GM21423 (cell line): Measurements from ENCODE around the gene NFKBIA.
"Not testable (repeated sequence)": the region's sequence is repeated elsewhere in the genome, so short reads cannot be mapped to it uniquely, and the experiment has no call there.

ENCODE experiments used
- ATAC-seq: cut with Tn5 transposase; IDR thresholded peaks from one replicate; pipeline ENCODE4 v1.9.1; 2021; ENCODE audit warnings: mild to moderate bottlenecking, moderate library complexity; ENCODE audit not compliant: unreplicated experiment

The NFKBIA gene

GRCh38 chr14:35369701-35370191 lies 34.8 kb downstream of the NFKBIA start:
- no peak for ATAC-seq

- ATAC-seq = no peak
Measured at GRCh38 chr14:35368583-35369392, 35.8 kb downstream of the NFKBIA start.

DNA sequence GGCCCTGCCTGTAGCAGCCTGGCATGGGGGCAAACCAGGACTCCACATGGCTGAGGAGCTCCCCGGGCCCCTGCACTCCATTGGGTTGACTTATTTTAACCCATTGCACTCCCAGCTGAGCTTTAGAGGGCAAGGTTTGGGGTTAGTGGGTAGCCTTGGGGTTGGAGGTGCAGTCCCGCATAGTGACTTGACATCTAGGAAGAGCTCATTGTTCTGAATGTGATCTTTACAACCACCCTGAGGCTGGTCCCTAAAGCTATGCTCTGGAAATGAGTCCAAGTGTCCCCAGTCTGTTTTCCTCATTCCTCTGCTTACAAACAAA lies 36.4 kb downstream of the NFKBIA start:
- no peak for ATAC-seq

- no peak for ATAC-seq
Measured at GRCh38 chr14:35367056-35367372, 37.5 kb downstream of the NFKBIA start.

- ATAC-seq = no peak
Measured at GRCh38 chr14:35366521-35366976, 38.0 kb downstream of the NFKBIA start.

DNA sequence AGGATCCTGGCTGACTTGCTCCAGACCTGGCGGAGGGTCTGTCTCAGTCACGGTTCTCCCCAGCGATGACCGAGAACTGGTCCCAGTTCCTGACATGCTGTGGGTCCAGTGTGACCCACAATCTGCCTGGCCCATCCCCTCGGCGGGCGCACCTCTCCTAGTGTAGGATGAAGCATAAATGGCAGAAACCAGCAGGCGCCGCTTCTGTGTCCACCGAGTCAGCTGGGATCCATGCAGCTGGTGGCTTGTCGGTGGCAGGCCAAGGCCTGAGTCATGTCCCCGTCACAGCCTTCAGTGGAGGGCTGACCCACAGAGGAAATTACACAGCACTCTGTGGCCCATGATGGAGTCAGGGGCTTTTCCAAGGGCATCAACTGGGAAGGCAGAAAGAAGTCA lies 38.5 kb downstream of the NFKBIA start:
- no peak for ATAC-seq

- ATAC-seq = peak; percentile 45
Measured at GRCh38 chr14:35365130-35366055, 39.2 kb downstream of the NFKBIA start.

- ATAC-seq = no peak
Measured at GRCh38 chr14:35362911-35363374, 41.6 kb downstream of the NFKBIA start.

DNA sequence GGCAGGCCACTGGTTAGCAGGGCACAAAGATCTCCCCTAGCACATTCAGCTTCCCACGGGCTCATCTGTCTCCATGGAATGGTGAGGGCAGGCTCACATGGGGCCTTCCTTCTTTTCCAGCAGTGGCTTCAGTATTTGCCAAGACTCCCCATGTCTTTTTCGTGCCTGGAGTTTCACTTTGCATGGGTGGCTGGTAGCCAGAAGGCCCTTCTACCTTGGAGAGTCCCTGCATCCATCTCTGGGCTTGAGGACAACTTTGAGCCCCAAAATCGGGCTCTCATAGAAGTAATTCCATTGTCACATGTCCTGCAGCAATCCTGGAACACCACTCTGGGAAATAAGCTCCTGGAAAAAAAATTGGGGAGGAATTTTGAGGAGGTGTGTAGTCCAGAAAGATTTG lies 42.1 kb downstream of the NFKBIA start:
- no peak for ATAC-seq

- no peak for ATAC-seq
Measured at GRCh38 chr14:35361141-35361480, 43.4 kb downstream of the NFKBIA start.

- not testable (repeated sequence) for ATAC-seq
Measured at GRCh38 chr14:35359655-35360054, 44.9 kb downstream of the NFKBIA start.

GRCh38 chr14:35355981-35356841 lies 48.3 kb downstream of the NFKBIA start:
- ATAC-seq = no peak

GRCh38 chr14:35355235-35355634 lies 49.3 kb downstream of the NFKBIA start:
- ATAC-seq = not testable (repeated sequence)

DNA sequence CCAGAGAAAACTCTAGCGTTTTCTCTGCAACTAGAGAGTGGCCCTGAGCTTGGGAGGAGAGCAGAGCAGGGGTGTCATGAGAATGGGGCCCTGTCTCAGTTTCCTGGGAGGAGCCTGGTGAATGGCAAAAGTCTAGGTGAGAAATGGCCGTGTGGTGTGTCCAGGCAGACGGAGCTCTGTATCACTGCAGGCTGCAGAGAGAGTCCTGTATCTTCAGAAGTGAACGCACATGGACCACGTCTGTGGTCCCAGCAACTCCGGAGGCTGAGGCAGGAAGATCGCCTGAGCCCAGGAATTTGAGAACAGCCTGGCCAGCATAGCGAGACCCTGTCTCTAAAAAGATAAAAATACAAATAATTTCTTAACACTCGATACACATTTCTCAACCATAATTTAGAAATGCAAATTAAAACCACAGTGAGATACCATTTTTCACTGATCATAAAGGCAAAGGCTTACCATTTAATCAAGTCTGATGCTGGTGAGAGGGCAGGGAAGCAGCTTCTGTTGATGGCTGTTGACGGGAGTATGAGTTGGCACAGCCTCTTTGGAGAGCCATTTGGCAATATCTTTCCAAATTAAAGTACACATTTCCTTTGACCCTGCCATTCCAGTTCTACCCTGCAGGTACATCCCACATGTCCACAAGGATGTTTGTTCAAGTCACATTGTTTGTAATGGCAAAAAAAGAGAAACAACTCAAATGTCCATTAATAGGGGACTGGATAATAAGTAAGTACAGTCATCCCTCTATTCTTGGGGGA lies 51.0 kb downstream of the NFKBIA start:
- no peak for ATAC-seq

DNA sequence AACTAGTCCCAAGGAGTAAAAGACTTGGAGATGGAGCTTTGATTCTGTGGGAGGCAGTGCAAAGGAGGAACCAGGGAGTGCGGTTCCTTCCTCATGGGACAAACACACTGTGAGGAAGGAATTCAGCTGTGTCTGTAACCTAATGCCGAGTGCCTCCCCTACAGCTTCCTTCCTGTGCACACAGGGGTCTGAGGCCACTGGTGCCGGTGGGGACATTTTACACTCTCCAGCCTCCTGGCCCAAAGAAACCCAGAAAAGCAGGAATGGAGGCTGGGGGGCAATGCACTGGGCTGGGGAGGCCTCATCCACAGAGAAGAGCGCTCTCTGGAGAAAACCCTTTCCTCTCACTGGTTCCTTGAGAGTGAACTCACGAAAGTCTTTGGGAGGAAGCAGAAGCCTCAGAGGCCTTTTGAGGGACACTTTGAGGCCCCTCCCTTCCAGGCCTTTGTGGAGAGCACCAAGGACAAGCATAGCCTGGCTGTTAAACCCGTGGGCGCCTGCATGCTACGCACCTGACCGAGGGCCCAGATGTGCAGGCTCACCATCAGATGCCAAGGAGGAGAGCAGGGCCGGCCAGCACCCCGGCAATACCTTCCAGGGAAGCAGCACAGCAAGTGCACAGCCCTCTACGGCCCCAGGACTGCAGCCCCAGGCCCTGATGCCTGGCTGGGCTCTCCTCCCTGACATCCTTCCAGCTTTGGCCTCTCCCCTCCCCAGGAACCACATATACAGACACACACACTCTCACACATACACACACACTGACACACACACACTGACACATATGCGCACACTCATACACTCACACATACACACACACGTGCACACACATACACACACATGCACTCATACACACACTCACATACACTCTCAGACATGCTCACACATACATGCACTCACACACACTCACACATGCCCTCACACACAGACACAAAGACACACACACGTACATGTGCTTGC lies 52.0 kb downstream of the NFKBIA start:
- no peak for ATAC-seq

- ATAC-seq = no peak
Measured at GRCh38 chr14:35351897-35352273, 52.7 kb downstream of the NFKBIA start.
